Endometrial microvascular endothelial cells (primary cell): ENCODE results near the gene TRIM3. TPM values are rescaled to one million over a fixed set of nuclear protein-coding genes. Genes with fewer than 3 reads are reported as not detected.
"Not testable (repeated sequence)": the region's sequence is repeated elsewhere in the genome, so short reads cannot be mapped to it uniquely, and the experiment has no call there.

Experiments
- in situ Hi-C: cut with HindIII; loops from 2 replicates; pipeline ENCODE4 v1.10.0; 2017; ENCODE audit warnings: low sequenced_read_pairs, low pct_unique_long_range_greater_than_20kb; ENCODE audit errors: inconsistent ontology term
- total RNA-seq: library from RNA; depleted of rRNA; stranded (reverse); fragments of >200 nt; gene quantifications from one replicate; pipeline ENCODE4 v1.2.3, GENCODE V29; 2015; ENCODE audit errors: inconsistent ontology term

The TRIM3 gene
- total RNA-seq: 60.0 TPM

GRCh38 chr11:6473451-6474412, at the start of gene TRIM3:
Gene TRIM3 (minus strand): TSS chr11:6473941. CDS start chr11:6465695, 8,246 bp downstream.
- in situ Hi-C loops: no loop called here

GRCh38 chr11:6523253-6523652, 49.5 kb upstream of the TRIM3 start:
- in situ Hi-C loops: no loop called here

DNA sequence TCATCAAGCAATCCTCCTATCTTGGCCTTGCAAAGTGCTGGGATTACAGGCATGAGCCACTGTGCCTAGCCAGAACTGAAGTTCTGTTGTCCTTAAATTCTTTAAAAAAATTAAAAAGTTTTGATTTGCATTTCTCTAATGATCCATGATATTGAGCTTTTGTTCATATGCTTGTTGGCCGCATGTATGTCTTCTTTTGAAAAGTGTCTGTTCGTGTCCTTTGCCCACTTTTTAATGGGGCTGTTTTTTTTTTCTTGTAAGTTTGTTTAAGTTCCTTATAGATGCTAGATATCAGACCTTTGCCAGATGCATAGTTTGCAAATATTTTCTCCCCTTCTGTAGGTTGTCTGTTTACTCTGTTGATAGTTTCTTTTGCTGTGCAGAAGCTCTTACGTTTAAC, 48.2 kb upstream of the TRIM3 start:
- in situ Hi-C loops: not testable (repeated sequence)

DNA sequence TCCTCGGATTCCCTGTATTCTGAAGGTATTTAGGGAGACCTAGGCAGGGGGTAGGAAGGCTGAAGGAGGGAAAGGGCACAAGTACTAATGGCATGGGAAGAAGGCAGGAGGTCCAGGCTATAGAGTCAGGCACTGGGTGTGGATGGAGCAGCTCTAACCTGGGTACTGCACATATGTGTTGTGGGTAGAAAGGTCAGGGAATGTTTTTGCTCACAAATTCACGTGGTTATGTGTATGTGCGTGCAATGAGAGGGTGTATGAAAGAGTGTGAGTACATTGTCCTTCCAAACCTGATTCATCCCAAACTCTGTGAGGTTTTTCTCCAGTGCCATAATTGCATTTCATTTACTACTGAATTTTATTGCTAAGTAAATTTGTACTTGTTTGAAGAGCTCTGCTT, 46.5 kb upstream of the TRIM3 start:
- in situ Hi-C loops: no loop called here

- in situ Hi-C loops: no loop called here
Measured at GRCh38 chr11:6516865-6517264, 43.1 kb upstream of the TRIM3 start.

GRCh38 chr11:6505577-6506240, 32.0 kb upstream of the TRIM3 start:
- in situ Hi-C loops: no loop called here

- in situ Hi-C loops: no loop called here
Measured at GRCh38 chr11:6504166-6504565, 30.4 kb upstream of the TRIM3 start.

- in situ Hi-C loops: no loop called here
Measured at GRCh38 chr11:6502382-6502781, 28.6 kb upstream of the TRIM3 start.

GRCh38 chr11:6498544-6498943, 24.8 kb upstream of the TRIM3 start:
- in situ Hi-C loops: no loop called here

DNA sequence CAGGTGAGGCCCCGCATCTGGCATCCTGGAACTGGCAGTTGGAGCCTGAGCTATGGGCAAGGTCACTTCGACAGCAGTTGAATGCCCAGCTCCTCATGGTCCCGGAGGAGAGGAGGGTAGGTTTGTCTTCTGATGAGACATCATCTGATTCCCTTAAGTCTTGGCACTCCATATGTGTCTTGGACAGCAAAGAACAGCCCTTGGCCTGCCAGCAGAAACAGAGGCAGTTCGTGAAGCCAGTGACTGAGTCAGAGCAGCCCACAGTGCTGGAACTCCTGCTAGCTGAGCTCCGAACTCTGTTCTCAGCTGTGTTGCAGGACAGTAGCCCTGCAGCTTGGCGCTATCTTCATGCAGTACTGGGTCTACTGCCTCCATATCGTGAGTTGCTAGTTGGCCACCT, 24.4 kb upstream of the TRIM3 start:
- in situ Hi-C loops: no loop called here

GRCh38 chr11:6497069-6497839, 23.5 kb upstream of the TRIM3 start, which contains the start of gene DNHD1:
Gene DNHD1 (plus strand): TSS chr11:6497280. CDS start chr11:6498216, 936 bp downstream.
- in situ Hi-C loops: no loop called here

DNA sequence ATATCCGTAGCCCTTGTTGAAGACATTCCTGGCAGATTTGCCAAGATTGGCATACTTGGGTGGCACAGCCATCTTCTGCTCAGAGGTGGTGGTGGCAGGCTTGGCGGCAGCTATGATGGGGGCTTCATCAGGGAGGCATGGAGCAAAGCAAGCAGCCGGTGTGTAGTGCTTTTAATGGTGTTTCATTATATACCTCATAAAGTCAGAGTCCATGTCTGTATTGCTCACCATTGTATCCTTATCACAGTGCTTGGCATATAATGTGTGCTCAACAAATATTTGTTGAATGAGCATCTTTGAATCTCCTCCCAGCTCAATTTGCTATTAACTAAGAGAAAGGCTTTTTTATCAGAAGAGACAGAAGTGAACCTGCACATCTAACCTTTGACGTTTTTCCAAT, 15.6 kb upstream of the TRIM3 start:
- in situ Hi-C loops: loop anchor here (5.0 kb wide), 1 partner anchor 47 kb away; the partner anchor contains the start of gene HPX

- in situ Hi-C loops: loop anchor here (5.0 kb wide), 1 partner anchor 47 kb away; the partner anchor contains the start of gene HPX
Measured at GRCh38 chr11:6488821-6489220, 15.1 kb upstream of the TRIM3 start.

DNA sequence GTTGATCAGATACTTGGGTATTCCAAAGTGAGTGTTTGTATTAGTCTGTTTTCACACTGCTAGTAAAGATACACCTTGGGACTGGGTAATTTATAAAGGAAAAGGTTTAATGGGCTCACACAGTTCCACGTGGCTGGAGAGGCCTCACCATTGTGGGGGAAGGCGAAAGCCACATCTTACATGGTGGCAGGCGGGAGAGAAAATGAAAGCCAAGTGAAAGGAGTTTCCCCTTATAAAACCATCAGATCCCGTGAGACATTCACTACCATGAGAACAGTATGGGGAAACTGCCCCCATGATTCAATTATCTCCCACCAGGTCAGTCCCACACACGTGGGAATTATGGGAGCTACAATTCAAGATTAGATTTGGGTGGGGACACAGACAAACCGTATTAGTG, 14.6 kb upstream of the TRIM3 start:
- in situ Hi-C loops: loop anchor here (5.0 kb wide), 1 partner anchor 46 kb away; the partner anchor contains the start of gene HPX

DNA sequence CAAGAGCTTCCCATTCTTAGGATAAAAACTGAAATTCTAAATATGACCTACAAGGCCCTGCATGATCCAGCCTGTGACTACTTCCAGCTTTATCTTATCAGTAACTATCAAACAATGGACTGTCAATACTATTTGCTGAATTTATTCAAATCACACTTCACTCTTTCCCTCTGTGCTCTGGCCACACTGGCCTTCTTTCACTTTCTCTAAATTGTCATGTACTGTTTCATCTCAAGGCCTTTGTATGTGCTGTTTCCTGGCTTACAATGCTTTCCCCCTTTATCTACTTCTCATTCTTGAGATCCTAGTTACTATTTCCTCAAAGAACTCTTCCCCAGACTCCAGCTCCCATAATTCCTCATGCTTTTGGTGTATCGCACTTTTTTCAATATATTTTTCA, 13.2 kb upstream of the TRIM3 start:
- in situ Hi-C loops: loop anchor here (5.0 kb wide), 1 partner anchor 45 kb away; the partner anchor contains the start of gene HPX

- in situ Hi-C loops: loop anchor here (5.0 kb wide), 1 partner anchor 44 kb away; the partner anchor contains the start of gene HPX
Measured at GRCh38 chr11:6486256-6486655, 12.5 kb upstream of the TRIM3 start.

DNA sequence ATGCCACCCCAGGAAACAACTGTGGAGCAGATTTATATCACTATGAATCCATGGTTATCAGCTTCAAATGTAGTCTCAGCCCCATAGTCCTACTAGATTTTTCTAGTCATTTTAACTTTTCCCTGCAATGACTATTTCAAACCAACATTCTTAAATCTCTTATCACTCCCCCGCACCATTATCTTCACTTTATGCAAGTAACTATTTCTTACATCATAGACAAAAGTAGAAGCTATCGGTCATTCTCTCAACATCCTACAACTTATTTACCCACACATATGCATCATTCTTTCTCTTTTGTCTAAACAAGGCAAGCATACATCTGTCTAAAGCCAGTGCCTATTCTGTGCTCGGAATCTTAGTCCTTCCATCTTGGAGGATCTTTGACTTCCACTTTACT, 11.9 kb upstream of the TRIM3 start:
- in situ Hi-C loops: loop anchor here (5.0 kb wide), 1 partner anchor 43 kb away; the partner anchor contains the start of gene HPX

GRCh38 chr11:6483015-6483414, 9.3 kb upstream of the TRIM3 start:
- in situ Hi-C loops: no loop called here

- in situ Hi-C loops: no loop called here
Measured at GRCh38 chr11:6482441-6482840, 8.7 kb upstream of the TRIM3 start.
